ENCODE data around the gene KRT83. TPM values are rescaled to one million over a fixed set of nuclear protein-coding genes. Genes with fewer than 3 reads are reported as not detected.

The KRT83 gene
- total and polyA plus RNA-seq, 10 of the 15 experiments (the other 5 are each of a cell fraction or from before 2014, with no cell fraction given) = not detected

GRCh38 chr12:52321418-52321817 is 220 bp upstream of the KRT83 start (continued):
- TF ChIP-seq PKNOX1 (IDR thresholded peaks at IDR 0.05) (no peak), HCFC1 (IDR thresholded peaks at IDR 0.05; ENCODE audit: low read length) (no peak), ZSCAN29 (IDR thresholded peaks at IDR 0.05) (no peak), NBN (IDR thresholded peaks at IDR 0.05) (no peak), TAF1 (IDR thresholded peaks at IDR 0.05; ENCODE audit: borderline replicate concordance, low read depth, low read length) (no peak), SMAD5 (IDR thresholded peaks at IDR 0.05; ENCODE audit: low read depth) (no peak), BCL3 (IDR thresholded peaks at IDR 0.05; ENCODE audit: borderline replicate concordance, insufficient read depth, low read depth, low read length, poor library complexity, severe bottlenecking) (no peak), IKZF1 (conservative IDR thresholded peaks at IDR 0.05) (no peak), TCF3 (IDR thresholded peaks at IDR 0.05; ENCODE audit: borderline replicate concordance, insufficient read depth, low read depth, low read length) (no peak), ZNF217 (IDR thresholded peaks at IDR 0.05) (no peak), PAX8 (IDR thresholded peaks at IDR 0.05) (no peak), JUNB (IDR thresholded peaks at IDR 0.05) (no peak), TARDBP (IDR thresholded peaks at IDR 0.05; ENCODE audit: borderline replicate concordance) (no peak)

- Histone ChIP-seq H3K4me1 (ENCODE audit: control insufficient read depth, insufficient read depth, low read length) (no peaks in the 10 kb centered on the region), H4K20me1 (ENCODE audit: control insufficient read depth, insufficient read depth) (no peaks in the 10 kb centered on the region), H3K9me3 (replicated peaks; ENCODE audit: control insufficient read depth, insufficient read depth, low read length) (no peaks in the 10 kb centered on the region), H3K27ac (ENCODE audit: control insufficient read depth, insufficient read depth) (no peak overlapping the region), H3K4me3 (no peak overlapping the region), H3K9ac (ENCODE audit: control insufficient read depth, insufficient read depth, low read length) (no peak overlapping the region), H2AFZ (ENCODE audit: control insufficient read depth, low read depth, low read length) (no peak overlapping the region), H3K27me3 (replicated peaks in 1 of 2; ENCODE audit: control insufficient read depth in 2 of 2, insufficient read depth in 2 of 2, low read length in 1 of 2) (peaks cover 5 to 8% of the 10 kb centered on the region in 2 experiments), H3K4me2 (ENCODE audit: control insufficient read depth, insufficient read depth) (no peak overlapping the region), H3K36me3 (ENCODE audit: control insufficient read depth in 2 of 2, insufficient read depth in 2 of 2, low read length in 1 of 2) (no peaks in the 10 kb centered on the region), H3K79me2 (ENCODE audit: control insufficient read depth, insufficient read depth, low read length) (no peaks in the 10 kb centered on the region)
- intact Hi-C loops (cut with micrococcal nuclease; ENCODE audit: unreplicated experiment) = no loop called here
- no peak for ATAC-seq
- in situ Hi-C loops (cut with MboI) = no loop called here
- DNase-seq (ENCODE audit: low read depth, low spot score) = no peak
- ChIA-PET SMC1A (ENCODE audit: uncharacterized antibody, unreplicated experiment) (no interaction called here), POLR2A (no interaction called here), CTCF (interaction anchor here (0.9 to 1.4 kb wide), 4 partner anchors 9 to 153 kb away, joined by 3 to 10 read pairs (median 4); no protein-coding TSS in a partner anchor), RAD21 (ENCODE audit: unreplicated experiment) (no interaction called here)
- 28% methylated on average over 11 of the region's 11 CpGs for WGBS (ENCODE audit: insufficient coverage, insufficient replicate concordance, low lambda C conversion rate, missing lambda C conversion rate)
- BruUV-seq (replicated peaks) = no TSS peak
- no peak for FAIRE-seq
- TF ChIP-seq E4F1 (IDR thresholded peaks at IDR 0.05; ENCODE audit: borderline replicate concordance, partially characterized antibody) = no peak
- TF ChIP-seq HDGF (IDR thresholded peaks at IDR 0.05) = no peak
- no peak for TF ChIP-seq KDM1A (IDR thresholded peaks at IDR 0.05; ENCODE audit: borderline replicate concordance)
- TF ChIP-seq BCL11A (IDR thresholded peaks at IDR 0.05; ENCODE audit: low read depth, low read length) = no peak
- no peak for TF ChIP-seq CBX3 (IDR thresholded peaks at IDR 0.05; ENCODE audit: borderline replicate concordance, low read depth)
- TF ChIP-seq POLR2A (IDR thresholded peaks at IDR 0.05; ENCODE audit: low read depth, low read length) = no peak
- TF ChIP-seq EED (IDR thresholded peaks at IDR 0.05; ENCODE audit: low read depth) = no peak
- TF ChIP-seq SIX5 (IDR thresholded peaks at IDR 0.05; ENCODE audit: low read depth, low read length, severe bottlenecking) = no peak
- no peak for TF ChIP-seq SUZ12 (IDR thresholded peaks at IDR 0.05; ENCODE audit: unreplicated experiment)
- TF ChIP-seq TCF7 (IDR thresholded peaks at IDR 0.05; ENCODE audit: borderline replicate concordance) = no peak
- TF ChIP-seq SRF (IDR thresholded peaks at IDR 0.05; ENCODE audit: low read depth in 2 of 2, low read length in 2 of 2) = no peak
Observed at GRCh38 chr12:52319097-52319496, 2.1 kb downstream of the KRT83 start.

Data from GM12878 (cell line).